NCI-H2227 (cell line): ENCODE measurements around the gene AGAP9.
"Not testable (repeated sequence)": the region's sequence is repeated elsewhere in the genome, so short reads cannot be mapped to it uniquely, and the experiment has no call there.

Source experiments
- DNase-seq: peaks from one replicate; lab custom pipeline; 2025; ENCODE audit not compliant: unreplicated experiment; lab: John Stamatoyannopoulos, UW

Gene AGAP9

DNA sequence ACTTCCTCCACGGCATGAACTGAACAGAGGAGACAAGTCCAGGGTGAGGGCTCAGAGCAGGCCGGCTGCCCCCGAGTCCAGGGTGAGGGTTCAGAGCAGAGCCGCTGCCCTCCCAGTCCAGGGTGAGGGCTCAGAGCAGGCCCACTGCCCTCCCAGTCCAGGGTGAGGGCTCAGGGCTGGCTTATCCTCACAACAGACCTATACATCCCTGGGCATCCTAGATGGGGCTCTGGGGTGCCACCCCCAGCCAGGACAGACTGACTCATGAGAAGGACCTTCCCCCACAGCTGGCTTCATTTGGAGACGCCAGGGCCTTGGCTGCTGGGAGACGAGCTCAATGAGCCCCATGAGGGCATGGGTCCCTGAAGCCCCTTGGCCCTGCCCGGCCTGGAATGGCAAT lies 33.8 kb downstream of the AGAP9 start:
- DNase-seq = not testable (repeated sequence)

GRCh38 chr10:47485943-47486342 lies 37.5 kb downstream of the AGAP9 start:
- not testable (repeated sequence) for DNase-seq

GRCh38 chr10:47484786-47485185 lies 38.7 kb downstream of the AGAP9 start:
- not testable (repeated sequence) for DNase-seq

GRCh38 chr10:47483923-47484322 lies 39.5 kb downstream of the AGAP9 start, which contains the start of gene ANXA8:
Gene ANXA8, minus strand, starts transcription at chr10:47484115. Its CDS starts 182 bp downstream, at chr10:47483933.
- DNase-seq = not testable (repeated sequence)

DNA sequence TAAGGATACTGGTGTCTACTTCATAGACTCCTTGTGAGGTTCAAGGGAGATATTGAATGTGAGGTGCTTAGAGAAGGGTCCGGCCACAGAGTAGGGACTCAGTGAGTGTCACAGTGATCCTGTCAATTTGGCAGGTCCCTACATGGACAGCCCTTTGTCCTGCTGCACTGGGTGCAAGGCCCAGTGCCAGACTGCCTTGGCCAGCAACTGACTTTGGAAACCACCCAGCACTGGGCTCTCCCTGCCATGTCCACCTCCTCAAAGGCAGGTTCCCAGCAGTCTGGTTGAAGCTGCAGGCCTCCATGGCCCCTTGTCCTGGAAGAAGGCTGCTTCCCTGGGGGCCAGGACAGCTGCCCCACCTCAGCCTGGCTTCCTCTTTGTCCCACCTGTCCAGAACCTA lies 41.1 kb downstream of the AGAP9 start:
- not testable (repeated sequence) for DNase-seq

- DNase-seq = not testable (repeated sequence)
These were observed 41.7 kb downstream of the AGAP9 start for GRCh38 chr10:47481768-47482181.

DNA sequence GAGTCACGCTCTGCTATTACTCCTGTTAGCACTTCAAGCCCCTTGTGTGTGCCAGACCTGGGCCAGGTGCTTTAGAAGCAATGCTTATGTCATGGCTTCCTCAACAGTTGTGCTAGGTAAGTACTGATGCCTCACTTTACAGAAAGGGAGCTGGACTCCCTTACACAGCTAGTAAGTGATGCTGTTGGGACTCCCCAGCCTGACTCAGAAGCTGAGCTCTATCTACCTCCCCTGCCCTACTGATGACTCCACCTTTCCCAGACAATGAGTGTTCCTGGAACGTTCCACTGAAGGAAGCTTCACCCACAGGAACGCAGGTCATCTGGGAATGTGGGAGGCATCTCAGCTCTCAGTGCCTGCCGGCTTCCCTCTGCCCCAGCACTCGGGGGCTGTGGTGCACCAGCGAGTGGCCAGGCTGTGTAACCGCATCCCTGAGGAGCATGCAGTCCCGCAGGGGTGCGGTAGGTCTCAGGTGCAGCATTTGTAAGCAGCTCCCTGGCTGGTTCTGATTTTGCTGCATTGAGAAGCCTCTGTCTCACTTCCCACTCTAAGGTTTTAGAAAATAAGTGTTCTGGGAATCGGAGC lies 42.2 kb downstream of the AGAP9 start:
- DNase-seq = not testable (repeated sequence)

- DNase-seq = not testable (repeated sequence)
These were observed 43.3 kb downstream of the AGAP9 start for GRCh38 chr10:47480133-47480532.

- not testable (repeated sequence) for DNase-seq
These were observed 45.3 kb downstream of the AGAP9 start for GRCh38 chr10:47478114-47478513.

DNA sequence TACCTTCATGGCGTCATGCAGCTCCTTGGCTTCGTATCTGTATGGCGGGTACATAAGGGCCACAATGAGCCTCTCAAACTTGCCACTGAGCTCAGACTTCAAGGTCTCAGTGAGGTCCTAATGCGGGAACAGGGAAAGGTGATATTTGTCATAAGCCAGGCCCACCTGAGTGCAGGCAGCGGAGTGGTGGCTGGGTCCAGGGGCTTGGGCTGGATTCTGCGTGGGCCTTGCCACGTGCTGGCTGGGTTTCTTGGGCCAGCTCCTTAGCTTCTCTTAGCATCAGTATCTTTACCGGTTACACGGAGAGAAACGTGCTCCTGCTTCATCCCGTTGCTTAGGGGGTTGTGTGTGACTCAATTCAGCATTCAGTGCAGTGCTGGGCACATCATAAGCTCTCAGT lies 46.4 kb downstream of the AGAP9 start:
- DNase-seq = not testable (repeated sequence)

DNA sequence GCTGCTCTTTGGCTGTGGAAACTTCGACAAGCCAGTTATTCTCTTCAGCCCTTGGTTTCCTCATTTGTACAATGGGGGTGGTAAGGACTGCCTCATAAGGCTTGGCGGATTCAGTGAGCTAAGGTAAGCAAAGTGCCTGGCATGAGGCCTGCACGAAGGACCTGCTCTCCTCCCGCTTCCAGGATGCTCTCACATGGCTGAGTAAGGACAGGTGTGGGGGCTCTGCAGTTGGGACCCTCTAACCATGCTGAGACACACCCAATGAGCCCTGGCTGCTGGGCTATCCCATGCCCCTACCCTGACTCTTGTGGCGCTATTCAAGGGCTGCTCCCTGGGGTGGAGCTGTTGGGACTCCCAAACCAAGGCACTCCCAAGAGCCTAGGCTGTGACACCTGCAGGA lies 48.3 kb downstream of the AGAP9 start:
- not testable (repeated sequence) for DNase-seq

GRCh38 chr10:47473516-47473915 lies 49.9 kb downstream of the AGAP9 start:
- DNase-seq = not testable (repeated sequence)

DNA sequence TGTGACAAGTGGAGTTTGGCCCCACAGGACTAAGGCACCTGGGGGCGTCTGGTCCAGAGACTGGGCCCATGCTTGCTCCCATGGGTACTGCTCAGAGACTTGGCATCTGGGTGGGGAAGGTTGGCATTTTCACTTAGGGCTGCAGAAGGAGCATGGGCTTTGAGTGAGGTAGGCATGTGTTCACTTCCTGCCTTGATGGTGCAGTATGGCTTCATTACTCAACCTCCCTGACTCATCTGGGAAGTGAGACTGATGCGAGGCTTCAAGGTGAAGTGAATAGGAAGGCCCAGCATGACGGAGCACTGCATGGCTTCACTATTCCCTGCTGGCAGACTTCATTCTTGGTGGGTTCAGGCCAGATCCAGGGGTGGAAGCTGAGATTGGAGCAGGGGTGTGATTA lies 50.8 kb downstream of the AGAP9 start:
- not testable (repeated sequence) for DNase-seq

DNA sequence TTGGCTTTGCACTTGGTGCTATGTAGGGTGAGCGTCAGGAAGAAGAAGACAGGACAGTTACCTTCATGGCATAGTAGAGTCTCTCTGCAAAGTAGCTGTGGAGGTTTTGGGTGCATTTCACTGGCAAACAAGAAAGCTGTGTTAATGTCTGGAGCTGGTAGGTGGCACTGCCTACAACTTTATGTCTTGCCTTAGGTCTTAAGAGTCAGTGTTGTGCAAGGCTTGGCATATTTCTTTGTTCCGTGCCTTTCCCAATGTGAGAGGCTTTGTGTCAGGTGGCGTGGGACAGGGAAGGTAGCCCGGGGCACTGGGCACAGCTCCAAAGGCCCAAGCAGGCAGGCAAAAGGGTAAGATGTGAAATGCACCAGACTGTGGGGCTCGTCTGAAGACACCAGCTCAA lies 51.4 kb downstream of the AGAP9 start:
- DNase-seq = not testable (repeated sequence)

GRCh38 chr10:47468731-47469528 lies 54.5 kb downstream of the AGAP9 start:
- not testable (repeated sequence) for DNase-seq

- not testable (repeated sequence) for DNase-seq
These were observed 55.5 kb downstream of the AGAP9 start for GRCh38 chr10:47467957-47468356.

- not testable (repeated sequence) for DNase-seq
These were observed 56.0 kb downstream of the AGAP9 start for GRCh38 chr10:47467458-47467857.

GRCh38 chr10:47465216-47465917 lies 58.1 kb downstream of the AGAP9 start:
- DNase-seq = not testable (repeated sequence)

DNA sequence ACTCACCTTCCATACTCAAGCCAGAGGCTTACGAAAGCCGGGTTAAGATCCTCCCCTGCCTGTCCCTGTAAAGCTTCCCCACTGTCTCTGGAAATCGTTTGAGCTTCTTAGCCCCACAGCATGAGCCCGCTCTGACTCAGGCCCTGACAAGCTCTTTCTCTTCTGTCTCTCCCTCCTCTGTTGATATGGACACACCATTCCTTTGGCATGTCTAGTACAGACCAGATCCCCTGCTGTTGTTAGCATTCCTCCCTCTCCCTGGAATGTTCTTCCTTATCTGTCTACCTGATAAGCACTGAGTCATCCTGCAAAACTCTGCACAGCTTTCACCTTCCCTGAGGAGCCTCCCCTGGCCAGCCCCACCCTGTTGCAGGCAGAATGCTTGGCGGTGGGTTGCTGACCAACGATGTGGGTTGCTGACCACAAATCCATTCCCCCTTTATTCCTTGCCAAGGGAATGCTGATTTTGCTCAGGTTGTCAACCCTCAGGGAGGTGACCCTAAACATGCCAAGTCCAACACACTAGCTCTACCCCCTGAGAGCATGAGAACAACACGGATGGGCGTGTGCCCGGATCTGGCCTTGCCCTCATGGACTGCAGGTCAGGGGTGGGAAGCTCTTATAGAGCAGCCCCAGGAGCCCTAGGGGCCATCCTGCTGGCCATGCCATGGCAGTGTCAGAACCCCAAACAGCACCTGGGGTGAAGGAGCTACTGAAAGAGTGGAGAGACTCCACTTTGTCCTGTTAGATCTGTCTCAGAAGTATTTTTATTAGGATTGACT lies 60.7 kb downstream of the AGAP9 start:
- DNase-seq = not testable (repeated sequence)

DNA sequence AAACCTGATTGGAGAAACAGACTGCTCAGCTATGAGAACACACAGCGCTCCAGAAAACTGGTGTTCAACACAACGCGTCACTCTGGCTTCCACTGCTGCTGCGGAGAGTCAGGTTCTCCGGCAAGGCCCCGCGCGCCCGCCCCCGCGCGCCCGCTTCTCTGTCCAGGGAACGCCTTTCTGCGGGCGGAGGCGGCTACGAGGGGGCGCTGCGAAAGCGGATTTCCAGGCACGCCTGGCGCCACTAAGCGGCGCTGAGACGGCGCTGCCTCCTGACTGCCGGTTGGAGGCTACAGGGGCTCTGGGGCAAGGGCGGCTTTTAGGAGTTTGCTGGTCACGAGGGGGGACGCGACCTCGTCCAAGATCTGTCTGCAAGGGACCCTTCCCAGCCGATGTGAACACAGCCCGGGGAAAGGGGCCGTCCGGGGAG lies 62.2 kb downstream of the AGAP9 start:
- DNase-seq = peak; percentile 11
